ENCODE results near the gene COX6B2.

The COX6B2 gene

GRCh38 chr19:55348317-55349034 lies 6.0 kb downstream of the COX6B2 start:
- Histone ChIP-seq H2AFZ (ENCODE audit: low read length) (no peak overlapping the region), H4K20me1 (ENCODE audit: insufficient read depth, low read length) (no peaks in the 10 kb centered on the region), H3K79me2 (ENCODE audit: low read length) (no peaks in the 10 kb centered on the region), H3K4me1 (ENCODE audit: low read length) (no peaks in the 10 kb centered on the region), H3K27me3 (replicated peaks; ENCODE audit: insufficient read depth, low read length) (peaks cover 29% of the 10 kb centered on the region), H3K4me2 (ENCODE audit: low read depth, low read length) (no peak overlapping the region), H3K9ac (ENCODE audit: low read length) (no peak overlapping the region), H3K27ac (ENCODE audit: low read length) (no peak overlapping the region), H3K9me2 (replicated peaks; ENCODE audit: insufficient read depth, low read length) (no peaks in the 10 kb centered on the region), H3K36me3 (replicated peaks; ENCODE audit: insufficient read depth, low read length) (no peaks in the 10 kb centered on the region), H3K4me3 (ENCODE audit: low read length) (no peak overlapping the region), H3F3A (ENCODE audit: insufficient read depth, low read length) (no peaks in the 10 kb centered on the region; the same call in 1 of the 2 replicates), H3K9me3 (replicated peaks; ENCODE audit: insufficient read depth, low read length) (no peaks in the 10 kb centered on the region)
- no peak for DNase-seq
- TF ChIP-seq EZH2 (optimal IDR thresholded peaks at IDR 0.05; ENCODE audit: low read depth, low read length) (no peak), EZH2phosphoT487 (IDR thresholded peaks at IDR 0.05; ENCODE audit: low read length) (no peak)
- TF ChIP-seq, protein P1, sequence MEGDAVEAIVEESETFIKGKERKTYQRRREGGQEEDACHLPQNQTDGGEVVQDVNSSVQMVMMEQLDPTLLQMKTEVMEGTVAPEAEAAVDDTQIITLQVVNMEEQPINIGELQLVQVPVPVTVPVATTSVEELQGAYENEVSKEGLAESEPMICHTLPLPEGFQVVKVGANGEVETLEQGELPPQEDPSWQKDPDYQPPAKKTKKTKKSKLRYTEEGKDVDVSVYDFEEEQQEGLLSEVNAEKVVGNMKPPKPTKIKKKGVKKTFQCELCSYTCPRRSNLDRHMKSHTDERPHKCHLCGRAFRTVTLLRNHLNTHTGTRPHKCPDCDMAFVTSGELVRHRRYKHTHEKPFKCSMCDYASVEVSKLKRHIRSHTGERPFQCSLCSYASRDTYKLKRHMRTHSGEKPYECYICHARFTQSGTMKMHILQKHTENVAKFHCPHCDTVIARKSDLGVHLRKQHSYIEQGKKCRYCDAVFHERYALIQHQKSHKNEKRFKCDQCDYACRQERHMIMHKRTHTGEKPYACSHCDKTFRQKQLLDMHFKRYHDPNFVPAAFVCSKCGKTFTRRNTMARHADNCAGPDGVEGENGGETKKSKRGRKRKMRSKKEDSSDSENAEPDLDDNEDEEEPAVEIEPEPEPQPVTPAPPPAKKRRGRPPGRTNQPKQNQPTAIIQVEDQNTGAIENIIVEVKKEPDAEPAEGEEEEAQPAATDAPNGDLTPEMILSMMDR (IDR thresholded peaks at IDR 0.05; ENCODE audit: low read length): no peak

GRCh38 chr19:55347442-55348009 lies 7.0 kb downstream of the COX6B2 start:
- H3F3A ChIP-seq (ENCODE audit: insufficient read depth, low read length): no peaks in the 10 kb centered on the region; the same call in 1 of the 2 replicates
- H4K20me1 ChIP-seq (ENCODE audit: insufficient read depth, low read length): no peaks in the 10 kb centered on the region
- H3K9me2 ChIP-seq (replicated peaks; ENCODE audit: insufficient read depth, low read length): no peaks in the 10 kb centered on the region
- peaks cover 3% of the 10 kb centered on the region; the same call in 1 of the 2 replicates for H3K79me2 ChIP-seq (ENCODE audit: low read length)
- H3K9me3 ChIP-seq (replicated peaks; ENCODE audit: insufficient read depth, low read length): no peaks in the 10 kb centered on the region
- H3K27ac ChIP-seq (ENCODE audit: low read length): no peak overlapping the region
- H3K4me2 ChIP-seq (ENCODE audit: low read depth, low read length): no peak overlapping the region
- no peaks in the 10 kb centered on the region for H3K4me1 ChIP-seq (ENCODE audit: low read length)
- no peak for DNase-seq
- H3K9ac ChIP-seq (ENCODE audit: low read length): no peak overlapping the region
- H3K4me3 ChIP-seq (ENCODE audit: low read length): no peak overlapping the region
- TF ChIP-seq EZH2 (optimal IDR thresholded peaks at IDR 0.05; ENCODE audit: low read depth, low read length) (no peak), EZH2phosphoT487 (IDR thresholded peaks at IDR 0.05; ENCODE audit: low read length) (no peak)
- TF ChIP-seq, protein P1 (IDR thresholded peaks at IDR 0.05; ENCODE audit: low read length): no peak
- H3K36me3 ChIP-seq (replicated peaks; ENCODE audit: insufficient read depth, low read length): no peaks in the 10 kb centered on the region; the same call in 1 of the 2 replicates
- H3K27me3 ChIP-seq (replicated peaks; ENCODE audit: insufficient read depth, low read length): peaks cover 20% of the 10 kb centered on the region
- no peak overlapping the region for H2AFZ ChIP-seq (ENCODE audit: low read length)

- H3K9me2 ChIP-seq (replicated peaks; ENCODE audit: insufficient read depth, low read length): no peaks in the 10 kb centered on the region
- H3K36me3 ChIP-seq (replicated peaks; ENCODE audit: insufficient read depth, low read length): no peaks in the 10 kb centered on the region; the same call in 1 of the 2 replicates
- no peak for DNase-seq
- H2AFZ ChIP-seq (ENCODE audit: low read length): no peak overlapping the region
- no peak overlapping the region for H3K4me3 ChIP-seq (ENCODE audit: low read length)
- no peaks in the 10 kb centered on the region for H4K20me1 ChIP-seq (ENCODE audit: insufficient read depth, low read length)
- no peaks in the 10 kb centered on the region; the same call in 1 of the 2 replicates for H3F3A ChIP-seq (ENCODE audit: insufficient read depth, low read length)
- H3K9me3 ChIP-seq (replicated peaks; ENCODE audit: insufficient read depth, low read length): no peaks in the 10 kb centered on the region
- TF ChIP-seq EZH2phosphoT487 (IDR thresholded peaks at IDR 0.05; ENCODE audit: low read length) (no peak), EZH2 (optimal IDR thresholded peaks at IDR 0.05; ENCODE audit: low read depth, low read length) (no peak)
- no peak overlapping the region for H3K4me2 ChIP-seq (ENCODE audit: low read depth, low read length)
- no peaks in the 10 kb centered on the region for H3K4me1 ChIP-seq (ENCODE audit: low read length)
- H3K27ac ChIP-seq (ENCODE audit: low read length): no peak overlapping the region
- H3K27me3 ChIP-seq (replicated peaks; ENCODE audit: insufficient read depth, low read length): peaks cover 13% of the 10 kb centered on the region
- H3K79me2 ChIP-seq (ENCODE audit: low read length): peaks cover 7% of the 10 kb centered on the region
- H3K9ac ChIP-seq (ENCODE audit: low read length): no peak overlapping the region
Measured at GRCh38 chr19:55346725-55347441, 7.6 kb downstream of the COX6B2 start.

All from MM.1S (cell line).